Measurements from ENCODE around the gene COTL1. TPM values are rescaled to one million over a fixed set of nuclear protein-coding genes. Genes with fewer than 3 reads are reported as not detected.
"Not testable (repeated sequence)": the region's sequence is repeated elsewhere in the genome, so short reads cannot be mapped to it uniquely, and the experiment has no call there.

Gene COTL1
- total RNA-seq, 1 experiment from 2014 or later: 102 TPM

- TF ChIP-seq MXD4 (CRISPR knock-in tag; IDR thresholded peaks at IDR 0.05; ENCODE audit: borderline replicate concordance) (no peak), PREB (CRISPR knock-in tag; IDR thresholded peaks at IDR 0.05; ENCODE audit: borderline replicate concordance) (no peak), ATF6 (CRISPR knock-in tag; IDR thresholded peaks at IDR 0.05) (no peak), ZNF263 (CRISPR knock-in tag; IDR thresholded peaks at IDR 0.05; ENCODE audit: low read depth) (no peak), AR (CRISPR knock-in tag; IDR thresholded peaks at IDR 0.05) (no peak), TP53 (CRISPR knock-in tag; IDR thresholded peaks at IDR 0.05) (no peak), IRF2 (CRISPR knock-in tag; IDR thresholded peaks at IDR 0.05; ENCODE audit: borderline replicate concordance, low read depth) (no peak), STAT6 (CRISPR knock-in tag; conservative IDR thresholded peaks at IDR 0.05; ENCODE audit: low read depth) (no peak), NFYB (CRISPR knock-in tag; conservative IDR thresholded peaks at IDR 0.05; ENCODE audit: low read depth) (no peak)
Measured at GRCh38 chr16:84518804-84519341, 99.0 kb downstream of the COTL1 start (continued).

GRCh38 chr16:84518220-84518619 is 99.7 kb downstream of the COTL1 start:
- not testable (repeated sequence) for H3K27ac Mint-ChIP-seq; ATAC-seq; H3K27me3 Mint-ChIP-seq (ENCODE audit: low read depth); H3K9me3 Mint-ChIP-seq; DNase-seq (ENCODE audit: low spot score); H3K36me3 Mint-ChIP-seq; H3K4me3 Mint-ChIP-seq
- peaks cover 19% of the 10 kb centered on the region for H3K4me1 Mint-ChIP-seq
- POLR2A ChIA-PET: interaction anchor here (1.2 kb wide), 1 partner anchor 10 kb away, joined by 3 read pairs; no protein-coding TSS in a partner anchor
- CTCF ChIA-PET: interaction anchor here (0.9 to 3.6 kb wide), 2 partner anchors 12 to 21 kb away, joined by 3 to 18 read pairs; no protein-coding TSS in a partner anchor

- Mint-ChIP-seq H3K9me3 (no peaks in the 10 kb centered on the region), H3K27me3 (ENCODE audit: low read depth) (no peaks in the 10 kb centered on the region), H3K4me3 (no peak overlapping the region), H3K27ac (no peak overlapping the region), H3K36me3 (no peaks in the 10 kb centered on the region), H3K4me1 (peaks cover 19% of the 10 kb centered on the region)
- TF ChIP-seq ELF4 (CRISPR knock-in tag; IDR thresholded peaks at IDR 0.05; ENCODE audit: low read depth) (no peak), ZNF512 (CRISPR knock-in tag; IDR thresholded peaks at IDR 0.05; ENCODE audit: borderline replicate concordance) (no peak), SMAD3 (CRISPR knock-in tag; IDR thresholded peaks at IDR 0.05; ENCODE audit: borderline replicate concordance) (no peak), SP1 (CRISPR knock-in tag; conservative IDR thresholded peaks at IDR 0.05) (no peak), IRF1 (CRISPR knock-in tag; IDR thresholded peaks at IDR 0.05) (no peak), PREB (CRISPR knock-in tag; IDR thresholded peaks at IDR 0.05; ENCODE audit: borderline replicate concordance) (no peak), ZMAT4 (CRISPR knock-in tag; IDR thresholded peaks at IDR 0.05) (no peak), TCF7 (CRISPR knock-in tag; IDR thresholded peaks at IDR 0.05; ENCODE audit: low read depth) (no peak), MLX (CRISPR knock-in tag; IDR thresholded peaks at IDR 0.05) (no peak)
- ChIA-PET CTCF (interaction anchor here (1.5 kb wide), 1 partner anchor 15 kb away, joined by 3 read pairs; no protein-coding TSS in a partner anchor), POLR2A (no interaction called here)
- ATAC-seq: no peak
- DNase-seq (ENCODE audit: low spot score): no peak
Measured at GRCh38 chr16:84517366-84517765, 100.5 kb downstream of the COTL1 start.

All from WTC11 (cell line).